SKM-1 (cell line): Measurements from ENCODE around the gene JAK3.
A peak's percentile ranks its signal among the peaks of the same experiment; 100 is the strongest.

Experiments used
- DNase-seq: peaks from one replicate; lab custom pipeline; 2025; ENCODE audit not compliant: unreplicated experiment; lab: John Stamatoyannopoulos, UW

Gene JAK3

DNA sequence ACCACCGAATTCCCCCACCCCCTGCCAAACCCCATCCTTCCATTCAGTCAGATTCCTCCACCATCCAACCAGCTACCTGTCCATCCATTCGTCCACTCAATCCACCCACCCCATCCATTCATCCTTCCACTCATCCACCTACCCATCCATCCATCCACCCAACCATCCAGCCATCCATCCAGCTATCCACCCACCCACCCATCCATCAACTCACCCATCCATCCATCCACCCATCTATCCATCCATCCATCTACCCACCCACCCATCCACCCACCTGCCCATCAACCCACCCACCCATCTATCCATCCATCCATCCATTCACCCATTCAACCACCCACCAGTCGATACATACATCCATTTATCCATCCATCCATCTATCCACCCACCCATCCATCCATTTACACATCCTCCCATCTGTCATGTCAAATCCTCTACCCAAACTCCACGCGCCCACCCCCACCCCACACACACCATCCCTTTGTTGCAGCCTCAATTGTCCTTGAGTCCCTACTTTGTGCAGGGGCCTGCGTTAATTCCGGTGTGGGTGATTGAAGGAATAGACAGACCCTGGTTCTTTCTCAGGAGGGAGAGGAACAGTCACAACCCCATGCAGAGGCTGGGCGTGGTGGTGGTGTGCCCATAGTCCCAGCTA is 18.7 kb upstream of the JAK3 start:
- no peak for DNase-seq

DNA sequence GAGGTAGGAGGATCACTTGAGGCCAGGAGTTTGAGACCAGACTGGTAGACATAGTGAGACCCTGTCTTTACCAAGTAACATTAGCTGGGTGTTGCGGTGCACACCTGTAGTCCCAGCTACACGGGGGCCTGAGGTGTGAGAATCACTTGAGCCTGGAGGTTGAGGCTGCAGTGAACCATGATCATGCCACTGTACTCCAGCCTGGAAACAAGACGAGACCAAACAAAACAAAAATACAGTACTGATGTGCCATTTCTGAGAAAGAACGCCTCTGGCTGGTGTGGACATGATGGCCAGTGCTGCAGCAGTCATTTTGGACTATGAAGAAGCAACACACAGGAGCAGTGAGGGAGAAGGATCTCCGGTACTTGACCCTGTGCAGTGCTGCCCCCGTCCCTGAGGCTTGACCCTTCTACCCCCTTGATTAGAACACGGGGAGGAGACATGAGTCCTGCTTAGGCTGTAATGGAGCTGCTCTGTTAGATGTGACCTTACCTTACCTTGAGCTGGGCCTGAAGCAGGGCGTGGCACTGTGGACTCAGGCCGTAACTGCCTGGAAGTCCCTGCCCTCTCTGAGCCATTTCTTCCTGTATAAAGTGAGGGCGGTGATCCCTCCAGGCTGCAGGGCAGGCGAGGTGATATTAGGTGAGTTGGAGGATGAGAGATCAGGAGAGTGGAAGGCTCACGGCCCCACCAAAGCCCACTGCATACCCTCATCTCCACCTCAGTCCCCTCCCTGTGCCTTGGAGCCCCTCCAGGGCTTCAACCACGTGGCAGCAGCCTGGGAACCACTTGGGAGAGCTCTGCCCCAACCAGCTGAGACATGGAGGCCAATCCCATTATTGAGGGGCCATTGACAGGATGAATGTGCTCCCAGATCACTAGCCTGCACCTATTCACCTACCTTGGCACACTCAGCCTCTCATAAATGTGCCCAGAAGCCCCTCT is 17.9 kb upstream of the JAK3 start:
- DNase-seq, result no peak

DNA sequence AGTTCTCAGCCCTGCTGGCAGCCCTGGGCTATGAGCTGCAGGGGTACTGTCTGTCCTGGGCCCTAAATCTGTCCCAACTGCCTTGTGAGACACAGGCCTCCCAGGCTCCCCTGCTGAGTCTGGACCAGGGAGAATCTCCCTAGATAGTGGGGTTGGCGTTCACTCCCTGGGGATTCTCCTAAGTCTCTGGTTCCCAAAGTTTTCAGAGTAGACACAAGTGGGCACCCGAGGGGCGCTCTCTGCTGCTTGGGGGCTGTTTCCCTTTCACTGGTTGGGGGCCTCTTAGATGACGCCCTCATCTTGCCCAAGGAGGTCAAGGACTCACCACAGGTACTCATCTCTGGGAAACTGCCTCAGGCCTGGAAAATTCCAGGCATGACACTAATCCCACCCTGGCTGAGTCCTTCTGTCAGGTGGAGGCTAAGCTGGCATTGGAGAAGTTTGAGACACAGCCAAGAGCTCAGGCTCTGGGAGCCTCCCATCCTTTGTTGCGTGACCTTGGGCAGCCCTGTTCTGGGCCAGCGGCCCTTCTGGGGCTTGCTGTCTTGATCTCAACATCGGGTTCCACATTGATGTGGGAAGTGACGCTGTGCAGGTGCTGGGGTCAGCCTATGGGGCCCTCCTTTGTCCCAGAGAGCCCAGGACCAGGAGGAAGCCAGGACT is 15.9 kb upstream of the JAK3 start:
- no peak for DNase-seq

DNA sequence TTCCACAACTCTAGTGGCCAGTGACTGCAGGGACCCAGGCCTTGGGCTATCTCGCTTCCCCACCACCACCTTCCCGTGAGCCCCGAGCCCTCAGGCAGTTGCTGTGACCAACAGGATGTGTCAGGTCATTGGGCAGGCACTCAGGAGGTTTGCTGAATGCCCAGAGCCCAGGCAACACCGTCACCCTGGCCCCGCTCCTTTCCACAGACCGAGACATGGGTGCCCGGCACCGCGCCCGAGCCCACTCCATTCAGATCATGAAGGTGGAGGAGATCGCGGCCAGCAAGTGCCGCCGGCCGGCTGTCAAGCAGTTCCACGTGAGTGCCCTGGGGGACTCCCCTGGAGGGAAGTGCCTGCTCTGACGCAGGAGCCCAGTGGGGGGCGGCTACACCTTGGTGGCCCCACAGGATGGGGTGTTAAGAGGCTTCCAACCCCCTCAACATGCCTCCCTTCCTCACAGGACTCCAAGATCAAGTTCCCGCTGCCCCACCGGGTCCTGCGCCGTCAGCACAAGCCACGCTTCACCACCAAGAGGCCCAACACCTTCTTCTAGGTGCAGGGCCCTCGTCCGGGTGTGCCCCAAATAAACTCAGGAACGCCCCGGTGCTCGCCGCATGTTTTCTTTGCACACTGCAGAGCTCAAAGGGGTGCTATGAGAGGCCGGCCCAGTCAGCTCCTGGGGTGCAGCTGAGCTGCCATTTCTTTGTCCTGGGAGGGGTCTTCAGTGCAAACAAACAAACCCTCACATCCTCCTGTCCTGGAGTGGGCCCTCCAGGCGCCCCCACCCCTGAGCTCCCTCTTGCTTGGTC is 15.1 kb upstream of the JAK3 start:
- no peak for DNase-seq

DNA sequence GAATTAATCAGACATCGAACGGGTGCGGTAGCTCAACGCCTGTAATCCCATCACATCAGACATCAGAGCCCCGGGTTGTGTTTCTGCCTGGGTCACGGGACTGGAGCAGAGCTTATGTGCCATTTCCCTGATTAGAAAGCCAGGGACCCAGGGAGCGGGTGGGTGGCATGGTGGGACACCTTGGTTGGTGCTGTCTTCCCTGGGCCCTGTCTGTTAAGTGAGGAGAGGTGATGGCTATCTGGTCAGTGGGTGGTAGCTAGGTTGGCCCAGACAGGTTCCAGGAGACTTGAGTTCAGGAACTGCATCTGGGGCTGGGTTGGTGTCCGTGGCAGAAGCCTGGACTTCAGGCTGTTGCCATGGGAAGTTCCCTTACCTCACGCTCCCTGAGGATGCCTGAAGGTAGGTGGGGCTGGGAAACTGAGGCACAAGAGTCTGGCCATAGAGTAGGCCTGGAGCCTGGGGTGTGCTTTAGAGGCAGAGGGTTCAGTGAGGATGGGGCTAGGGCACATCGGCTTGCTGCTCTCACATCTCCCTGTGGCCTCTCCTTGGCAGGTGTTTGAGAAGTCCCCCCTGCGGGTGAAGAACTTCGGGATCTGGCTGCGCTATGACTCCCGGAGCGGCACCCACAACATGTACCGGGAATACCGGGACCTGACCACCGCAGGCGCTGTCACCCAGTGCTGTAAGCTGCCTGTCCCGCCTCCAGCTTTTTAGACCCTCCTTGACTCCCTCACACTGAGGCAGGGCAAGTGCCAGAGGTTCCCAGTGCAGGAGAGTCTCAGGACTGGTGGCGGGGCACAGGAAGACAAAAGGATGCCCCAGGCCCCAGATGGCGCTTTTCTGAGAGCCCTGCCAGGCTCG is 14.0 kb upstream of the JAK3 start:
- no peak for DNase-seq

DNA sequence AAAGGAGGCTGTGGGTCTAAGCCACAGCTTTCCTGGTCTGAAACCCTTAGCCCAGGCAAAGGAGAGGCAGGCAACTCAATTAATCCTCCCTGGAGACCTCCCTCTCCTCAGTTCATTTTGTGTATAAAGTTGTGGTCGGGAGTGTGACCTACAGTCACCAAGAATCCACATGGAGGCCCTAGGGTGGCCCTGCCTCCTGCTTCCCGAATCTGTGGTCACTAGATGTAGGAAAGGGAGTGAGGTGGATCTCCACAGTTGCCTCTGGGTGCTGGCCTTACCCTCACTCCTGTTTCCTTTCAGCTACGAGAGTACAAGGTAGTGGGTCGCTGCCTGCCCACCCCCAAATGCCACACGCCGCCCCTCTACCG is 13.2 kb upstream of the JAK3 start:
- DNase-seq, result no peak

DNA sequence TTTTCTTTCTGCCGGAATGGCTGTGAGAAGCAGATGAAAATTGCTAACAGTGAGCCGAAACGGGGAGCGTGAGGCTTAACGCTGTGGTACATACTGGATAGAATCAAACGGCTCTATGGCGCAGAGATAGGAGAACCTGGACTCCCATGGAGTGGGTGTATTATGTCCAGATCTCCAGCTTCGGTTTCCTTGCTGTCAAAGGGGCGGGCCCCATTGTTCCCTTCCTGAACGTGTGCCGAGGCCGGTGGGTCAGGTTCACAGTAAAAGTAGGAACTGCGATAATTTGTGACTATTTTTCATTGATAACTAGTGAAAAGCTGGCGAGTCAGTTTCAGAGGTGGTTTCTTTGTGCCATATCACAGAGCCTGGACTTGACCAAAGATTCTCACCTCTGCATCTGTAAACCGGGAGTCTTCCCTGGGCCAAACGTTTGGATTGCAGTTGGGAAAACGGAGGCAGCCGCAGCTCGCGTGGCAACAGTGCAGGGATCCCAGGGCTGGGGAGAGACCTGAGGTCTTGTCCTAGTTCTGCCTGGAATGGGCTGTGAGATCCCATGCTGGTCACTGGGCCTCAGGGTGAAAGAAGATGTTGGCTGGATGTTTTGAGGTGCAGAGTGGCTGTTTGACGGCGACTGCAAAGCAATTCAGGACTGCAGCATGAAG is 12.7 kb upstream of the JAK3 start:
- DNase-seq, result no peak

DNA sequence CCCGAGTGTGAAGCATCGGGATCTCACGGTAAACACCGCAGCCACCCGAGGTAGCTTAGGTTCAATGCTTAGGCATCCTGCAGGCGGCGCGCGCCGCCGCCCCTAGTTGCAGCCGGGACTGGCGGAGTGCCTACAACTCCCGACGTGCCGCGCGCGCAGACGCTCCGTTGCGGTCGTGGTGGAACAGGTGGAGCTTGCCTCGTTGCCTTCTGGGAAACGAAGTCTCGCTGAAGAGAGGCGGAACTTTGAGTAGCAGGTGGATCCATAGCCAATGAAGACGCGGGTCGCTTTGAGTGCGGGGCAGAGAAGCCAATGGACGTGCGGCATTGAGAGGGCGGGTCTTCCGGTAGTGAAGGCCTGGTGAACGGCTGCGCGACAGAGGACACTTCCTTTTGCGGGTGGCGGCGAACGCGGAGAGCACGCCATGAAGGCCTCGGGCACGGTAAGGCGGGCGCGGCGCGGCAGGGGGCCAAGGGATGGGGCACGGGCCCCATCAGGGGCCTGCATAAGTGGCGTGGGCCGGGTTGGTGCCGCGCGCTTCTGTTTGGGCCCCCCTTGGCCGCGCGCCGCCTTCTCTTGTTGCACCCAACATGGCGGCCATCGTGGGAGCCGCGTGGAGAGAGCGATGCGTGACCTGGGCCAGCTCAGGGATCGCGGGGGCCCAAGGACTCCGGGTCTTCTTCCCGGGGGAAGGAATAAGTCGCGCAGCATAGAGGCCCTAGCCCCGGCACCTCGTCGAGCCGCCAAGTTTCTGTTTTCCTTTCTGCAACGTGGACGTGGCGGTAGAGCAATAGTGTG is 11.9 kb upstream of the JAK3 start, which contains the start of gene RPL18A:
Gene RPL18A, plus strand, starts transcription at position 378 of the 798 bp plus-strand sequence. Its CDS starts 47 bp downstream, at position 425.
- peak; percentile 99 for DNase-seq

DNA sequence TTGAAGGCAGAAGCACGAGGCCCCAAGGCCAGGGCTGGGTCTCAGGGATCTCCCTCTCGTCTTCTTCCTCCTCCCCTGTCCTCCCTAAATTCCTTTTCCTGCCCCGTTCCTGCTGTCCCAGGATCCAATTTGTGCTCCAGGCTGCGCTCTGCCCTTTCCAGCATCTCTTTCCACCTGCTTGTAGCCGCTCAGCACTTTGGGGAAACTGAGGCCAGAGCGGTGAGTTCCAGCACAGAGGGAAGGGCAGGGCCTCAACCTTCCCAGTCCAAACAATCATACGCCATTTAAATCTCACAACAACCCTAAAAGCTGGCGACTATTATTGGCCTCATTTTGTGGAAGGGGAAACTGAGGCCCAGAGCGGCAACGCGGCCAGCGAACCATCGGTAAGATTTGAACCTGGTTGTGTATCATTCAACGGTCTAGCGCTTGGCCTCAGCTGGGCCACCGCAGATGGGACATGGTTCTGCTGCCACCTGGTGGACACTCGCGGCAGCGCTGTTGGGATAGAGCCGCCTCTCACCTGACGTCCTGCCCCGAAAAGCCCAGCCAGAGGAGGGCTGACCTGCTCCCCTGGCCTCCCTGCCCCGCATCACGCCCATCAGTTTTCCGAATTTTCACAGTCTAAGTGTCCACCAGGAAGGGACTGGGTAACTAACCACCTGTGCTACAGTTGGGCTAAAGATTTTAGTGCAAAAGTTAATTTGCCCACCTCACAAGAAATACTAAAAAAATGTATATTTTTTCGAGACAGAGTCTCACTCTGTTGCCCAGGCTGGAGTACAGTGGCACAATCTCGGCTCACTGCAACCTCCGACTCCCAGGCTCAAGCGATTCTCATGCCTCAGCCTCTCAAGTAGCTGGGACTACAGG is 7.7 kb upstream of the JAK3 start:
- no peak for DNase-seq

DNA sequence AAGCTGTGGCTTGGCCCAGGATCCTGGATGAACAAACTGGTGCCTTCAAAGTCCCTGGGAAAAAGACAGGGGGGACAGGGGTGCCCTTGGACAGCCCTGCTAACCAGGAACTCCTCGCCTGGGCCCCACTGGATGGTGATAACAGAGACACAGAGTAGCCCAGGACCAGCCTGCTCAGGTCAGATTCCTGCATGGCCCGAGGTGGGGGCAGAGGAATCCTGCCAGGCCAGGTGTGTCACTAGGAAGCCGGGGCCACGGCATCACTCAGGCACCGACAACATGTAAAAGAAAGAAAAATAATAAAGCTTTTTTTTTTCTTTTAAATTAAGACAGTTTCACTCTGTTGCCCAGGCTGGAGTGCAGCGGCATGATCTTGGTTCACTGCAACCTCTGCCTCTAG is 6.3 kb upstream of the JAK3 start:
- no peak for DNase-seq

DNA sequence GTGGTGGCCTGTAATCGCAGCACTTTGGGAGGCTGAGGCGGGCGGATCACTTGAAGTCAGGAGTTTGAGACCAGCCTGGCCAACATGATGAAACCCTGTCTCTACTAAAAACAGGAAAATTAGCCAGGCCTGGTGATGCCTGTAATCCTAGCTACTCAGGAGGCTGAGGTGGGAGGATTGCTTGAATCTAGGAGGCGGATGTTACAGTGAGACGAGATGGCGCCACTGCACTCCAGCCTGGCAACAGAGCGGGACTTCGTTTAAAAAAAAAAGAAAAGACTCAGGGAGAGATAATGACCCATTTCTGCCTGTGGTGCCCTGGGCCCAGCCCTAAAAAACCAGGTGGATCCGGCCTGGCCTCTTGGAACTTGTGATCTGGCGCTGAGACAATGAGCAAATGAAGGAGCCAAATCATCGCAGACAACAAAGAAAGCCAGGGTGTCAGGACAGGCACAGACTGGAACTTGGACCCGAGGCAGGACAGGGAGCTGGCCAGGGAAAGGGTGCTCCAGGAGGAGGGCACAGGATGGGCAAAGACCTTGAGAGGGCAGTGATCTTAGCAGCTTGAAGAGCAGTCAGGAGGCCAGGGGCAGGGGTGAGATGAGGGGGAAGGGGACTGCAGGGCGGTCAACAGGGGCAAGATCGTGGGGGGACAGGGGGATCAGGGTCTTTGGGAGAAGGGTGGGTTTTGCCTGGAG is 962 bp upstream of the JAK3 start:
- DNase-seq, result no peak

DNA sequence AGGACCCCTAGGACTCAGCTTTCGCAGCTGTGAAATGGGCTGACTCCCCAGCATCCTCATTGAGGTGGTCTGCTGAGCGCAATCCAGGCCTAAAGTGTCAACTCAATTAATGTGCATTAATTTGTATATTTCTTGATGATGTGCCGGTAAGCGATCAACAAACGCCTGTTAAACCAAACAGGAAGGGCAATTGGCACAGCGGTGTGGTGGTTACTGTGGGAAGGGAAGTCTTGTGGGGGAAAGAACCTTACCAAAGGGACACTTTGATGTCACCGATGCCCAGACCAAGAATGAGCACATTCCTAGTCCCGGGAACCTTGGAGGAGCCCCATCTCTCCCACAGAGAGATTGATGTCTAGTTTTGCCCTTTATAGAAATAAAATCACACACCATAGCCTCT is 1.6 kb downstream of the JAK3 start:
- no peak for DNase-seq

DNA sequence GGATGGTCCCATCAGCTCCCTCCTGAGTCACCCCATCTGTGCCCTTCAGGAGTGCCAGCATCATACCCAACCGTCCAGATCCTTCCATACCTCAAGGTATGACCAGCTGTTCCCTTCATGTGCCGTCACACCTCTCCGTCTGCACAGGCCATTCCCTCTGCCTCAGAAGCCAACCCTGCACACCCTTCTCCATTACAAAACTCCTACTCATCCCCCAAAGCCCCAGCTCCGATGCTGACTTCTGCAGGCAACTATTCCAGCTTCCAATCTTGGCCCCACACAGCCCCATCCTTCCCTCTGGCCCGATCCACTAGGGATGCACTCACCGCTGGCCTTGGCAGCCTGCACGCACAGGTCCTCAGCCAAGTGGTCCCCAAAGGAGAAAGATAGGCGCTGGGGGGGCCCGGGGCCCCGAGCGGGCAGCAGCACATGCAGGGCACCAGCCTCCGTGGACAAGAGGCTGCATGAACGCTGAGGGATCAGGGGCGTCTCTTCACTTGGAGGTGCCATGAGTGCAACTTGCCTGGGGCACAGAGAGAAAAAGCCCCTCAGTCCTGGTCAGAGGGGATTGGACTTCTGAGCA is 3.8 kb downstream of the JAK3 start:
- no peak for DNase-seq

DNA sequence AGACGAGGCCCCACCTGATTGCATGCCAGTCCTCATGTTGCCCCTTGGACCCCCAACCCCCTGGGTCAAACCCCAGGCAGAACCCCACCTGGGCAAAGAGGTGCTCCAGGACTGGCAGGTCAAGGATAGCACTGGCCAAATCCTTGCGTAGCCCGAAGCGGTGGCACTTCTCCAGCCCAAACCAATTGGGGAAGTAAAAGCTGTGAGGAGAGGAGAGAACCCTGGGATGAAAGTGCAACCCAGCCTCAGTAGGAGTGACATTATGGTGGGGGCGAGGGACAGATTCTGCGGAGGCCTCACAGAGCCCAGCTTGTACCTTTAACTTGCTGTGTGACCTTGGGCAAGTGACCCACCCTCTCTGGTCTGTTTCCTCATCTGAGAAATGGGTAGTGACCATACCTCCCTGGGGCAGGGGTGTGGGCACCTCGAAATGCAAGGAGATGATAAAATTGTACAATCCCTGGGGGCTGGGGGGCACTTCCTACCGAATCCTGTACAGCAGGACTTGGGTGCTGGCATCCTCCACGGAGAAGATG is 4.4 kb downstream of the JAK3 start:
- no peak for DNase-seq

DNA sequence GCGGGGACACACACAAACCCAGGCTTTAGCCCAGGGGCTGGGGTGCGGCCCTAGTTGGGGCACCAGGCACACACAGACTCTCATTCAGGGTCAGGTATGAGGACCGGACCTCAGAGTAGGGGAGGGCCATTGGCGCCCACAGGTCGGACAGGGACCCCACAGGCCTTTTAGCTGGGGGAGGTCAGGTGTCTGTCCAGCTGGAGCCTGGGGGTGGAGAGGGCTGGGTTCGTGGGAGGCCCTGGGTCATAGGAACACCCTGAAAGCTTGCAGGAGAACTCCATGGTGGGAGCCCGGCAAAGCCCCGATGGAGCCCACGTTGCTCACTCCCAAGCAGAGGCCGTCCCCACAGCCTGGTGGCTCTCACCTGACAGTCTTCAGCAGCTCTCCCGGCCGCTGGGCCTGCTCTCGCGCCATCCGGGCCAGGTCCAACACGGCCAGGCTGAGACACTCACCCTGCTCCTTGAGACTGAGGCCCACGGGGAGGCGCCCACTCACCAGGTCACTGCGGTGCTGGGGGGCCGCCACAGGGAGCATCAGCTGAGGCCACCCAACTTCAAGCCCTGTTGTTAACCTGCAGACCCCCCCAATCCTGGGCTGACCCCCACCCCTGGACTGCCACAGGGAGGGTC is 5.0 kb downstream of the JAK3 start:
- no peak for DNase-seq
